Suprapubic skin (tissue), 4 donors: Measurements from ENCODE around the gene C10orf67. TPM values are rescaled to one million over a fixed set of nuclear protein-coding genes. Genes with fewer than 3 reads are reported as not detected.
"Not testable (repeated sequence)": the region's sequence is repeated elsewhere in the genome, so short reads cannot be mapped to it uniquely, and the experiment has no call there.

Source experiments
- DNase-seq, 2 donors: peaks; one replicate each; pipeline ENCODE4 v3.0.0-alpha.2; 2019; ENCODE audit warnings: low spot score in 2 of 2
- H3K27ac ChIP-seq: fragments of 200-600 bp; sonication (generic); one replicate; pipeline ENCODE4 v1.5.1; 2019
- H3K27me3 ChIP-seq: fragments of 200-600 bp; sonication (generic); one replicate; pipeline ENCODE4 v1.5.1; 2019
- H3K36me3 ChIP-seq: fragments of 200-600 bp; sonication (generic); one replicate; pipeline ENCODE4 v1.5.1; 2019
- H3K4me1 ChIP-seq: fragments of 200-600 bp; sonication (generic); one replicate; pipeline ENCODE4 v1.5.1; 2019
- H3K4me3 ChIP-seq: fragments of 200-600 bp; sonication (generic); one replicate; pipeline ENCODE4 v1.5.1; 2019; ENCODE audit warnings: mild to moderate bottlenecking
- H3K9me3 ChIP-seq: fragments of 200-600 bp; sonication (generic); one replicate; pipeline ENCODE4 v1.5.1; 2019
- CTCF ChIP-seq, 2 donors: fragments of 200-600 bp in 1 of 2; fragments of 450-650 bp in 1 of 2; sonication (generic) in 1 of 2; IDR thresholded peaks; one replicate each; pipeline ENCODE4 v1.5.1; 2016 to 2019; ENCODE audit warnings: antibody characterized with exemption in 2 of 2, mild to moderate bottlenecking in 1 of 2, moderate library complexity in 1 of 2
- EP300 ChIP-seq: sonication (generic); formaldehyde crosslinking; IDR thresholded peaks from one replicate; pipeline ENCODE4 v1.6.1; 2017; ENCODE audit warnings: antibody characterized with exemption
- POLR2A ChIP-seq, 2 donors: fragments of 450-650 bp; IDR thresholded peaks; one replicate each; pipeline ENCODE4 v1.6.1; 2017; ENCODE audit warnings: antibody characterized with exemption in 2 of 2, mild to moderate bottlenecking in 2 of 2, moderate library complexity in 2 of 2
- POLR2AphosphoS5 ChIP-seq, 3 donors: sonication (generic); formaldehyde crosslinking; IDR thresholded peaks; one replicate each; pipeline ENCODE4 v1.6.1; 2017; ENCODE audit warnings: antibody characterized with exemption in 3 of 3
- WGBS: methylation state at CpG from one replicate; pipeline ENCODE4 v1.1.5; 2018; 5-methylcytosine and 5-hydroxymethylcytosine counted together
- total RNA-seq, 4 donors: library from RNA; depleted of rRNA; stranded (reverse); fragments of >200 nt; gene quantifications; one replicate each; pipeline ENCODE4 v1.1.0, GENCODE V29; 2016

The C10orf67 gene
- total RNA-seq, 4 donors from 2014 or later: 0.93 to 1.5 (median 1.5) TPM

- H3K4me1 ChIP-seq: no peaks in the 10 kb centered on the region
- H3K27ac ChIP-seq: no peak overlapping the region
- TF ChIP-seq EP300 (no peak), POLR2A (IDR thresholded peaks at IDR 0.05) (no peak), POLR2AphosphoS5 (IDR thresholded peaks at IDR 0.05) (no peak), CTCF (IDR thresholded peaks at IDR 0.05) (no peak)
- H3K4me3 ChIP-seq: no peak overlapping the region
- DNase-seq: no peak
- WGBS: 31% methylated on average over 6 of the region's 6 CpGs
- H3K36me3 ChIP-seq: no peaks in the 10 kb centered on the region
- no peaks in the 10 kb centered on the region for H3K9me3 ChIP-seq
- peaks cover 5% of the 10 kb centered on the region for H3K27me3 ChIP-seq
Measured at GRCh38 chr10:23281044-23281433, 63.6 kb downstream of the C10orf67 start.

GRCh38 chr10:23280419-23281043, 64.1 kb downstream of the C10orf67 start:
- DNase-seq: no peak
- no peaks in the 10 kb centered on the region for H3K36me3 ChIP-seq
- no peak overlapping the region for H3K4me3 ChIP-seq
- no peak for TF ChIP-seq POLR2AphosphoS5 (IDR thresholded peaks at IDR 0.05)
- TF ChIP-seq EP300: no peak
- no peak for TF ChIP-seq POLR2A (IDR thresholded peaks at IDR 0.05)
- TF ChIP-seq CTCF (IDR thresholded peaks at IDR 0.05): no peak
- no peaks in the 10 kb centered on the region for H3K4me1 ChIP-seq
- 34% methylated on average over 7 of the region's 7 CpGs for WGBS
- no peak overlapping the region for H3K27ac ChIP-seq
- no peaks in the 10 kb centered on the region for H3K9me3 ChIP-seq
- peaks cover 5% of the 10 kb centered on the region for H3K27me3 ChIP-seq

GRCh38 chr10:23275355-23275754, 69.2 kb downstream of the C10orf67 start:
- 88% methylated on average over 2 of the region's 2 CpGs for WGBS
- Histone ChIP-seq H3K4me3 (no peak overlapping the region), H3K27ac (no peak overlapping the region), H3K4me1 (no peaks in the 10 kb centered on the region), H3K36me3 (no peaks in the 10 kb centered on the region), H3K27me3 (no peaks in the 10 kb centered on the region), H3K9me3 (peaks cover 13% of the 10 kb centered on the region)
- no peak for DNase-seq
- TF ChIP-seq POLR2A (IDR thresholded peaks at IDR 0.05) (no peak), POLR2AphosphoS5 (IDR thresholded peaks at IDR 0.05) (no peak), CTCF (IDR thresholded peaks at IDR 0.05) (no peak), EP300 (no peak)

GRCh38 chr10:23274179-23274578, 70.4 kb downstream of the C10orf67 start:
- not testable (repeated sequence) for H3K27ac ChIP-seq, H3K27me3 ChIP-seq, DNase-seq, H3K36me3 ChIP-seq, H3K4me1 ChIP-seq, H3K4me3 ChIP-seq
- peaks cover 13% of the 10 kb centered on the region for H3K9me3 ChIP-seq
- WGBS: 67% methylated on average over 9 of the region's 9 CpGs

- H3K4me3 ChIP-seq: no peak overlapping the region
- DNase-seq: no peak
- H3K4me1 ChIP-seq: no peaks in the 10 kb centered on the region
- H3K9me3 ChIP-seq: peaks cover 13% of the 10 kb centered on the region
- no peak overlapping the region for H3K27ac ChIP-seq
- TF ChIP-seq POLR2A (IDR thresholded peaks at IDR 0.05) (no peak), CTCF (IDR thresholded peaks at IDR 0.05) (no peak)
- H3K36me3 ChIP-seq: no peaks in the 10 kb centered on the region
- WGBS: no CpG with 5 or more reads among the region's 3 CpGs
- H3K27me3 ChIP-seq: no peaks in the 10 kb centered on the region
Measured at GRCh38 chr10:23270531-23270930, 74.1 kb downstream of the C10orf67 start.
